GM19467 (cell line): ENCODE measurements around the gene LMX1B.

Experiments used
- ATAC-seq: cut with Tn5 transposase; IDR thresholded peaks from one replicate; pipeline ENCODE4 v1.9.1; 2021; ENCODE audit warnings: mild to moderate bottlenecking, moderate library complexity; ENCODE audit not compliant: unreplicated experiment

Gene LMX1B

DNA sequence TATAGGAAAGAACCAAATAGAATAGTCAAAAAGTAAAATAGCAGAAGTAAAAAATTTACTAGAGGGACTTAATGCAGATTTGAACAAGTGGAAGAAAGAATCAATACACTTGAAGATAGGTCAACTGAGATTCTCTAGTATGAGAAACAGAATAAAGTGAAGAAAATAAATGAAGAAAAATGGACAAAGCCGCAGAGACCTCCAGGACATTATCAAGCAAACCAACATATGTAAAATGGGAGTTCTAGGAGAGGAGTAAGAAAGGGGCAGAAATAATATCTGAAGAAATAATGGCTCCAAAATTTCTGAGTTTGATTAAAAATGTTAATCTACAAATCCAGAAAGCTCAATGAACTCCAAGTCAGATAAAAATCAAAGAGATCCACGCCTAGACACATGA, 121.1 kb downstream of the LMX1B start:
- ATAC-seq = no peak

DNA sequence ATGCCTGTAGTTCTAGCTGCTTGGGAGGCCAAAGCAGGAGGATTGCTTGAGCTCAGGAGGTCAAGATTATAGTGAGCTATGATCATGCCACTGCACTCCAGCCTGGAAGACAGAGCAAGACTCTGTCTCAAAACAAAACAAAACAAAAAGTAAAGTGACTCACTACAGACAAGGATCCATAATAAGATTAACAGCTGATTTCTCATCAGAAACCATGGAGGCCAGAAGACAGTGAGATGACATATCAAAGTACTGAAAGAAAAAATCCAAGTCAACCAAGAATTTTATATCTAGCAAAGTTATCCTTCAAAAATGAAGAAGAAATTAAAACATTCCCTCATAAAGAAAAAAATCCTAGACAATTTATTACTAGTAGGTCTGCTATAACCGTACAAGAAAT, 121.8 kb downstream of the LMX1B start:
- no peak for ATAC-seq

GRCh38 chr9:126738553-126738952, 124.8 kb downstream of the LMX1B start:
- ATAC-seq = no peak

GRCh38 chr9:126743041-126743440, 129.3 kb downstream of the LMX1B start:
- no peak for ATAC-seq

GRCh38 chr9:126745574-126746411, 132.1 kb downstream of the LMX1B start:
- no peak for ATAC-seq
